ENCODE measurements around the gene GPR15LG. TPM values are rescaled to one million over a fixed set of nuclear protein-coding genes. Genes with fewer than 3 reads are reported as not detected.
"Not testable (repeated sequence)": the region's sequence is repeated elsewhere in the genome, so short reads cannot be mapped to it uniquely, and the experiment has no call there.

Gene GPR15LG
- 0.52 and 2.6 TPM in 2 replicates for total RNA-seq
- polyA plus RNA-seq: 0.45 and 1.9 TPM in 2 replicates

- H3K9me2 ChIP-seq (replicated peaks; ENCODE audit: insufficient read depth): no peaks in the 10 kb centered on the region
- WGBS (ENCODE audit: low lambda C conversion rate, missing lambda C conversion rate): 77% methylated on average over 2 of the region's 2 CpGs
- peak within 1 kb of the TSS; percentile 20 for H3K27ac ChIP-seq
- no peaks in the 10 kb centered on the region for H3K4me1 ChIP-seq (ENCODE audit: insufficient read depth)
- H3K36me3 ChIP-seq (replicated peaks; ENCODE audit: insufficient read depth, low read depth): no peaks in the 10 kb centered on the region
- peak; percentile 30 for DNase-seq (ENCODE audit: low spot score)
- no peaks in the 10 kb centered on the region for H4K20me1 ChIP-seq (ENCODE audit: insufficient read depth, poor library complexity, severe bottlenecking)
- H3K27me3 ChIP-seq: no peaks in the 10 kb centered on the region
- H3K4me2 ChIP-seq: no peak within 1 kb of the TSS
- no peaks in the 10 kb centered on the region for H3K9me3 ChIP-seq (ENCODE audit: low read depth)
- H3K4me3 ChIP-seq: no peak within 1 kb of the TSS
- H2AFZ ChIP-seq: no peak within 1 kb of the TSS
- TF ChIP-seq EZH2phosphoT487 (IDR thresholded peaks at IDR 0.05; ENCODE audit: low read depth, severe bottlenecking, unreplicated experiment) (no peak), EZH2 (IDR thresholded peaks at IDR 0.05; ENCODE audit: borderline replicate concordance) (no peak), CTCF (IDR thresholded peaks at IDR 0.05; ENCODE audit: poor library complexity) (no peak)
- H3K79me2 ChIP-seq: no peaks in the 10 kb centered on the region
Observed at GRCh38 chr10:84173501-84173929, at the start of gene GPR15LG. TSS of gene GPR15LG (plus strand) at chr10:84173801. CDS start at chr10:84173852, 51 bp downstream.

DNA sequence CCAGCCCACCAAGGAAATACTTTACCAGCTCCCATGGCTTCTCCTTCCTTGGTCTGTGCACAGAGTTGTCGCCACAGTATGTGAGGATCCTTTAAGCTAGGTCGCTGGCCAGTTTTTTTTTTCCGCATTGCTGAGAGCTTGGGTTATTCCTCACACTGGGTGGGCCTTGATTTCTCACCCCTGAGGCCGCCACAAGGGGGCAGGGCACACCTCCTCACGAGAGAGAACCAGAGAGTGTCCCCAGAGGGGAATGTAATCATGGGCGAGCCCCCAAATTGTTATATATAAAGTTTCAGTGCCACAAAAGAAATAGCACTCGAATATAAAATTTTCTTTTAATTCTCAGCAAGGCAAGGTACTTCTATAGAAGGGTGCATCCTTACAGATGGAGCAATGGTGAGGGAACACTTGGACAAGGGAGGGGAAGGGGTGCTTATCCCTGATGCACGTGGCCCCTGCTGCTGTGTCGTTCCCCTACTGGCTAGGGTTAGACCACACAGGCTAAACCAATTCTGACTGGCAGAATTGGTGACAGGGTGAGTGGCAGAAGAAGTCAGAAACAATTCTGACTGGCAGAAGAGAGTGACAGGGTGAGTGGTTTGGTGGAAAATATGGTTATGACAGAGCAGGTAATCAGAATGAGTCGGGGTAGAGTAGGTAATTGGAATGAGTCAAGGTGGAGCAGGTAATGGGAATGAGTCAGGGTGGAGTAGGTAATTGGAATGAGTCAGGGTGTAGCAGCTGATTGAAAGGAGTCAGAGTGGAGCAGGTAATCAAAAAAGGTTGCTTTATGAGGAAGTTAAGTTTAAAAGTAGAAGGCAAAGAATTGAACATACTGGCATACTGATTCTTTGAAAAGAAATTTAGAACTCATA lies 47.5 kb upstream of the GPR15LG start:
- not testable (repeated sequence) for H3K27me3 ChIP-seq; H3K9me3 ChIP-seq (ENCODE audit: low read depth); H3K4me2 ChIP-seq; H3K4me3 ChIP-seq; H3K36me3 ChIP-seq (replicated peaks; ENCODE audit: insufficient read depth, low read depth); H3K27ac ChIP-seq; H3K9me2 ChIP-seq (replicated peaks; ENCODE audit: insufficient read depth); H4K20me1 ChIP-seq (ENCODE audit: insufficient read depth, poor library complexity, severe bottlenecking); DNase-seq (ENCODE audit: low spot score); H2AFZ ChIP-seq; H3K4me1 ChIP-seq (ENCODE audit: insufficient read depth); H3K79me2 ChIP-seq
- WGBS (ENCODE audit: low lambda C conversion rate, missing lambda C conversion rate): 79% methylated on average over 10 of the region's 10 CpGs

GRCh38 chr10:84126785-84127167 lies 46.8 kb upstream of the GPR15LG start:
- no peak for TF ChIP-seq CTCF (IDR thresholded peaks at IDR 0.05; ENCODE audit: poor library complexity)
- TF ChIP-seq EZH2 (IDR thresholded peaks at IDR 0.05; ENCODE audit: borderline replicate concordance): no peak
- TF ChIP-seq EZH2phosphoT487 (IDR thresholded peaks at IDR 0.05; ENCODE audit: low read depth, severe bottlenecking, unreplicated experiment): no peak
- DNase-seq (ENCODE audit: low spot score): no peak

DNA sequence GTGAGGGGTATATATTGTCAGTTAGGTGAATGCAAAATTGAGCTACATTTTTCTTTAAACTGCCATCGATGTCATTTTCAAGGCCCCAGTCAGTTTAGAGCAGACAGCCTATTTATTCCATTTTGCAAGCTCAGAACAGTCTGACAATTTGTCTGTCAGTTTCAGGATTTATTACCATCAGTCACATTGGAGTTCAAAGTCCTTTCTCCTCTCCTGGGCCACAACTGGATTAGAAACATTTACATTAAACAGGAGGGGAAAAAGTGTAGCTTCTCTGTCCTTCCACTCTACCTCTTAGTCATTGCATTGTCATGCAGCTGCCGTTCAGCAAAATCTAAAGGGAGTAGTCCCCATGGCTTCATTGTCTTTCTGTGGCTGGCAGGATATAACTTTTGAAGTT lies 37.8 kb upstream of the GPR15LG start:
- Histone ChIP-seq H3K9me2 (replicated peaks; ENCODE audit: insufficient read depth) (no peaks in the 10 kb centered on the region), H3K27me3 (no peaks in the 10 kb centered on the region), H3K4me1 (ENCODE audit: insufficient read depth) (peaks cover 13% of the 10 kb centered on the region), H2AFZ (no peak overlapping the region), H3K79me2 (peaks cover 12% of the 10 kb centered on the region), H4K20me1 (ENCODE audit: insufficient read depth, poor library complexity, severe bottlenecking) (no peaks in the 10 kb centered on the region), H3K36me3 (replicated peaks; ENCODE audit: insufficient read depth, low read depth) (no peaks in the 10 kb centered on the region), H3K4me2 (peak overlapping the region; percentile 23), H3K4me3 (no peak overlapping the region), H3K9me3 (ENCODE audit: low read depth) (no peaks in the 10 kb centered on the region), H3K27ac (peak overlapping the region; percentile 82)
- TF ChIP-seq CTCF (IDR thresholded peaks at IDR 0.05; ENCODE audit: poor library complexity): no peak
- TF ChIP-seq EZH2 (IDR thresholded peaks at IDR 0.05; ENCODE audit: borderline replicate concordance): no peak
- TF ChIP-seq EZH2phosphoT487 (IDR thresholded peaks at IDR 0.05; ENCODE audit: low read depth, severe bottlenecking, unreplicated experiment): no peak
- 37% methylated on average over 2 of the region's 2 CpGs for WGBS (ENCODE audit: low lambda C conversion rate, missing lambda C conversion rate)
- DNase-seq (ENCODE audit: low spot score): peak; percentile 54

More at GRCh38 chr10:84126785-84127167, 46.8 kb upstream of the GPR15LG start:
- no peak overlapping the region for H3K4me2 ChIP-seq
- no peaks in the 10 kb centered on the region for H3K36me3 ChIP-seq (replicated peaks; ENCODE audit: insufficient read depth, low read depth)
- no peak overlapping the region for H3K4me3 ChIP-seq
- H3K4me1 ChIP-seq (ENCODE audit: insufficient read depth): no peaks in the 10 kb centered on the region
- H3K79me2 ChIP-seq: no peaks in the 10 kb centered on the region
- H3K27ac ChIP-seq: no peak overlapping the region
- H3K9me2 ChIP-seq (replicated peaks; ENCODE audit: insufficient read depth): no peaks in the 10 kb centered on the region
- H2AFZ ChIP-seq: no peak overlapping the region
- H3K9me3 ChIP-seq (ENCODE audit: low read depth): no peaks in the 10 kb centered on the region
- no peaks in the 10 kb centered on the region for H3K27me3 ChIP-seq
- 93% methylated on average over 1 of the region's 1 CpG for WGBS (ENCODE audit: low lambda C conversion rate, missing lambda C conversion rate)
- no peaks in the 10 kb centered on the region for H4K20me1 ChIP-seq (ENCODE audit: insufficient read depth, poor library complexity, severe bottlenecking)
